Activated gamma-delta T cell treated with Interleukin-2 at 50 U/mL for 16 hours (primary cell): ENCODE measurements around the gene CES2.
"Not testable (repeated sequence)": the region's sequence is repeated elsewhere in the genome, so short reads cannot be mapped to it uniquely, and the experiment has no call there.

ENCODE experiments used
- DNase-seq: peaks from one replicate; pipeline ENCODE4 v3.0.0-alpha.2; 2020

The CES2 gene

DNA sequence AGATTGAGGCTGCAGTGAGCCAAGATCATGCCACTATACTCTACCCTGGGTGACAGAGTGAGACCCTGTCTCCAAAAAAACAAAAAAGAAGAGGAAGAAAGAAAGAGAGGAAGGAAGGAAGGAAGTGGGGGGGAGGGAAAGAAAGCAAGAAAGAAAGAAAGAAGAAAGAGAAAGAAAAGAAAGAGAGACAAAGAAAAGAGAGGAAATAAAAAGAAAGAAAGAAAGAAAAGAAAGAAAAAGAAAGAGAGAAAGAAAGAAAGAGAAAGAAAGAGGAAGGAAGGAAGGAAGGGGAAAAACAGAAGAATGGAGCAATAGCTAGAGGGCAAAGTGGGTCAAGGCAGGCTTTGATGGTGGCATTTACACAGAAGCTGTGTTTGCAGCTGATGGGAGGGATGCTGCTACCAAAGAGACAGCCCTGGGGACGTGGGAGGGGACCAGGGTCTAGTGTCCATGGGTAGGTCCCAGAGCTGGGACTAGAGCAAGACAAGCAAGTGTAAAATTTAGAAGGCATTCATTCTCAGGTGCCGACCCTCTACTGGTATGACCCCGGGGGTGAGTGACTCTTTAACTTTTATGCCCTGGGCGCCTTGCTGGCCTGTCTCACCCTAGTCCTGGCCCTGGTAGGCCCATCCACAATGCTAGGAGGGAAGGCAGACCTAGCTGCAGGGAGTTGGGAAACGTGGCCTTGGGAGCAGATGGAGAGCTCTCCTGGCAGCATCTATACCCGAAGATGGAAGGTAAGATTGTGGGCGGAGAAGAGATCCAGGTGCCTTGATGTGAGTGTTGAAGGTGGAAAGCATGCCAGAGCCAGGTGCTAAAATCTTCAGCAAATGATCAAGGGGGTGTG lies 23.8 kb downstream of the CES2 start:
- no peak for DNase-seq

DNA sequence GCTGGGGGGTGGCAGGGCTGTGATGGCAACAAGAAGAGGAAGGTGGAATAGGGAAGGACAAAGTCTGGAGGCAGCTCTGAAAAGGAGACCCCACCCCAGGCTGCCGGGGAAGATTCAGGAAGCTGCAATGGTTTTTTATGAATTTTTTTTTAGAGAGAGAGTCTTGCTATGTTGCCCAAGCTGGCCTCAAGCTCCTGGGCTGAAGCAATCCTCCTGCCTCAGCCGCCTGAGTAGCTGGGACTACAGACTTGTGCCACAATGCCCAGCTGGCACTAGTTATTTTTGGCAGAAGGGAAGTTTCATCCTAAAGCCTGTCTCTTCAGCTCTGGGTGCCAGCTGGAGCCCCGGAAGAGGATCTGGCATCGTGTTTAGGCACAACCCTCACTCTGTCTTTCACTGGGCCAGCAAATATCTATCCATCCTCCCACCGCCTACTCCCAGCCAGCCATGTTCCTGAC lies 24.4 kb downstream of the CES2 start:
- DNase-seq, result no peak

DNA sequence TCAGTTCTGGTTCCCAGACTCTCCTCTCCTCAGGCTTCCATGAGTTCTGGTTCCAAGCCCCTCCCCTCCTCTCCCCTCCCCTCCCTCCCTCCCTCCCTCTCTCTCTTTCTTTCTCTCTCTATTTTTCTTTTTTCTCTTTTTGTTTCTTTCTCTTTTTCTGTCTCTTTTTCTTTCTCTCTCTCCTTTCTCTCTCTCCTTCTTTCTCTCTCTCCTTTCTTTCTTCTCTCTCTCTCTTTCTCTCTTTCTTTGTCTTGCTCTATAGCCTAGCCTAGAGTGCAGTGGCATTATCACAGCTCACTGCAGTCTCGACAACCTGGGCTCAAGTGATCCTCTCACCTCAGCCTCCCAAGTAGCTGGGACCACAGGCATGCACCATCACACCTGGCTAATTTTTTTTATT lies 25.0 kb downstream of the CES2 start:
- DNase-seq, result no peak

DNA sequence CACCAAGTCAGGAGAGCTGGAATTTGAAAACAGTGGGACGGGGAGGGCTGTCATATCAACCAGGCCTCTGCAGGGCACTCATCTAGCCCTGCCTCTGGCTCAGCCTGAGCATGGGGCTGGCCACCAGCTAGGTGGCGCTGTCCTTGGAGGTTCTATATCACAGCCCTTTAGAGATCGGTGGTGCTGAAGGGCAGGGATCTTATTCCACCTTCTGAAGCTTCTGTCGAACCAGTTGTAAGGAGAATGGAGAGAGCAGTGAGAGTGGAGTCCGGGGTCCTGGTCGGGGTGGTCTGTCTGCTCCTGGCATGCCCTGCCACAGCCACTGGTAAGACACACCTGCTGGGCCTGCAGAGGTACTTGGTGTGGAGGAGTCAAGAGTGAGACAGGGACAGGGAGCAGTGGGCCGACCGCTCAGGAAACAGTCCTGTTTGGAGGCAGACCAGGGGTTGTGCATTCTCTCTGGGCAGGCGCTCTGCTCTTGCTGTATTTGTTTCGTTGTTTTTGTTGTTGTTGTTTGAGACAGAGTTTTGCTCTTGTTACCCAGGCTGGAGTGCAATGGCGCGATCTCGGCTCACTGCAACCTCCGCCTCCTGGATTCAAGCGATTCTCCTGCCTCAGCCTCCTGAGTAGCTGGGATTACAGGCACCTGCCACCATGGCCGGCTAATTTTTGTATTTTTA lies 25.9 kb downstream of the CES2 start, which contains the start of gene CES3:
Gene CES3, plus strand, starts transcription at position 202 of the 680 bp plus-strand sequence. Its CDS starts 42 bp downstream, at position 244.
- DNase-seq, result peak; percentile 34

DNA sequence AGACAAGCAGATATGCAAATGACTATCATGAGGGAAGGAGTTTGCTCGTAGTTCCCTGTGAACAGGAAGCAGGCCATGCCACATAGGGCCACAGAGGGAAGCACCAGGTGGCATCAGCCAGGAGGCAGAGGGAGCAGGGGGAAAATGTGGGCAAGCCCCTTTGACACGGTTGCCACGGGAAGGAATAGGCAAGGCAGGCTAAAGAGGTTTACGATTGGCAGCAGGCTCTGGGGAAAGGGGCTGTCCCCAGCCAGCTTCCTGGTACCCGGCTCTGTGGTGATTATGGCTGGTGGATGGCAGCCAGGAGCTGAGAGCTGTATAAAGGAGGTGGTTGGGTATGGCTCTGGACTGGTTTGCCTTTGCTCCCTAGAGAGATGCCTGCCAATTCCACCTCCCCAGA lies 26.6 kb downstream of the CES2 start:
- no peak for DNase-seq

DNA sequence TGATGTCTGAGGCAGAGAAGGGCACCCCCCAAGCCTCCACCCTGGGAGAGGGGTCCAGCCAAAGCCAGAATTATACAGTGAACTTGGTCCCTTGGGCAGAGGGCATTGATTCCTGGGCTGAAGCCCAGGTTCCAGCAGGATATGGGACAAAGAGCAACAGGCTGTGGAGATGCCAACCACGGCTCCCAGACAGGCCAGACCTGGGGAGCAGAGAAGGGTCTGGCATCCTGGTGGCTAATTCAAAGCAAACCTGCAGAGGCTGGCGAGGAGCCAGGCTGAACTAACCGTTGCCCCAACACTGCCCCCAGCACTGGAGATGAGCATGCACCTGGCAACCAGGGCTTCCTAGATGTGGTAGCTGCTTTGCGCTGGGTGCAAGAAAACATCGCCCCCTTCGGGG lies 28.7 kb downstream of the CES2 start:
- no peak for DNase-seq

DNA sequence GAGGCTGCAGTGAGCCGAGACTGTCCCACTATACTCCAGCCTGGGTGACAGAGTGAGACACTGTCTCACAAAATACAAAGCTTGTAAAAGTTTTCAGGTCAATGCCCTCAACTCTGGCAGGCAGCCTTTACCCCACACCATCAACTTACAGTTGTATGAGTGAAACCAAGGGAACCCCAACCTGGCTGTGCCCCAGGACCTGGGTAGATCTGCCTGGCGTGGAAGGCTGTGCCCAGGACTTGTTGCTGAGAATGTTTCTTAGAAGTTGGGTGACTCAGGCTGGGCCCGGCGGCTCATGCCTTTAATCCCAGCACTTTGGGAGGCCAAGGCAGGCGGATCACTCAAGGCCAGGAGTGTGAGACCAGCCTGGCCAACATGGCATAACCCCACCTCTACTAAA lies 33.5 kb downstream of the CES2 start:
- no peak for DNase-seq

DNA sequence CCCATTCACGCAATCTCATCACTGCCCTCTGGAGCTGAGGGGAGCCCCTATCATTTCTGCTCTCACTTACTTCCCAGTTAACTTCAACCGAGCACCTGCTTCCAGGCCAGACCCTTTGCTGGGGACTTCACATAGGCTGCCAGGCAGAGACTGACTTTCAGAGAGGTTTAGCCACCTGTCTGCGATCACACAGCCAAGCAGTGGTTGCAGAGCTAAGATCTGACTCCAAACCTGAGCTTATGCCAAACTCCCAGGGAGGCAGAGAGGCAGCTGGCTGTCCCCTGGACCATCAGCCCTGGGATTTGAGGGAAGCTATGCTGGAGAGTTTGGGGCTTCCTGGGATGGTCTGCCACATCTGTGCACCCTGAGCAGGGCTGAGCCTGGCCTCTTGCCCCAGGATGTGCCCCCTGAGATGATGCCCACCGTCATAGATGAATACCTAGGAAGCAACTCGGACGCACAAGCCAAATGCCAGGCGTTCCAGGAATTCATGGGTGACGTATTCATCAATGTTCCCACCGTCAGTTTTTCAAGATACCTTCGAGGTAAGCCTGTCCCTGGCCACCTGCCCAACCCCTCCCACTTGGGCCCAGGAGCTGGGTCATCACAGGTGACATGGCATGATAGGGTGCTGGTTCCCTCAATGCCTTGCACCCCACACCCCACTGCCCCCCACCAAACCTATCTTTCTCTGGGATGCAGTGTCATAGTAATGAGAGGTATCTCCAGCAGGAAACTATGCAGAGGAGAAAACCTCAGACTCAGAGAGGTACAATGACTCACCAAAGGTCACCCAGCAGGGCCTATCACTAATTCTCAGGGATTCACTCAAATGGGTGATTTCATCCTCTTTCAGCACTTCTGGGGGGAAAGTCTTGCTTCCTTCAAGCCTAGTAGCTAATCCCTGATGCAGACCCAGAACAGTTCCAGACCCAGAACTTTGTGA lies 35.7 kb downstream of the CES2 start:
- no peak for DNase-seq

DNA sequence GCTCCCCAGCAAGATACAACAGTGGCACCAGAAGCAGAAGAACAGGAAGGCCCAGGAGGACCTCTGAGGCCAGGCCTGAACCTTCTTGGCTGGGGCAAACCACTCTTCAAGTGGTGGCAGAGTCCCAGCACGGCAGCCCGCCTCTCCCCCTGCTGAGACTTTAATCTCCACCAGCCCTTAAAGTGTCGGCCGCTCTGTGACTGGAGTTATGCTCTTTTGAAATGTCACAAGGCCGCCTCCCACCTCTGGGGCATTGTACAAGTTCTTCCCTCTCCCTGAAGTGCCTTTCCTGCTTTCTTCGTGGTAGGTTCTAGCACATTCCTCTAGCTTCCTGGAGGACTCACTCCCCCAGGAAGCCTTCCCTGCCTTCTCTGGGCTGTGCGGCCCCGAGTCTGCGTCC lies 37.7 kb downstream of the CES2 start:
- no peak for DNase-seq

DNA sequence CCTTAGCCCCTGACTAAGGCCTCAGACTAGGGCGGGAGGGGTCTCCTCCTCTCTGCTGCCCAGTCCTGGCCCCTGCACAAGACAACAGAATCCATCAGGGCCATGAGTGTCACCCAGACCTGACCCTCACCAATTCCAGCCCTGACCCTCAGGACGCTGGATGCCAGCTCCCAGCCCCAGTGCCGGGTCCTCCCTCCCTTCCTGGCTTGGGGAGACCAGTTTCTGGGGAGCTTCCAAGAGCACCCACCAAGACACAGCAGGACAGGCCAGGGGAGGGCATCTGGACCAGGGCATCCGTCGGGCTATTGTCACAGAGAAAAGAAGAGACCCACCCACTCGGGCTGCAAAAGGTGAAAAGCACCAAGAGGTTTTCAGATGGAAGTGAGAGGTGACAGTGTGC lies 38.4 kb downstream of the CES2 start:
- DNase-seq, result no peak

DNA sequence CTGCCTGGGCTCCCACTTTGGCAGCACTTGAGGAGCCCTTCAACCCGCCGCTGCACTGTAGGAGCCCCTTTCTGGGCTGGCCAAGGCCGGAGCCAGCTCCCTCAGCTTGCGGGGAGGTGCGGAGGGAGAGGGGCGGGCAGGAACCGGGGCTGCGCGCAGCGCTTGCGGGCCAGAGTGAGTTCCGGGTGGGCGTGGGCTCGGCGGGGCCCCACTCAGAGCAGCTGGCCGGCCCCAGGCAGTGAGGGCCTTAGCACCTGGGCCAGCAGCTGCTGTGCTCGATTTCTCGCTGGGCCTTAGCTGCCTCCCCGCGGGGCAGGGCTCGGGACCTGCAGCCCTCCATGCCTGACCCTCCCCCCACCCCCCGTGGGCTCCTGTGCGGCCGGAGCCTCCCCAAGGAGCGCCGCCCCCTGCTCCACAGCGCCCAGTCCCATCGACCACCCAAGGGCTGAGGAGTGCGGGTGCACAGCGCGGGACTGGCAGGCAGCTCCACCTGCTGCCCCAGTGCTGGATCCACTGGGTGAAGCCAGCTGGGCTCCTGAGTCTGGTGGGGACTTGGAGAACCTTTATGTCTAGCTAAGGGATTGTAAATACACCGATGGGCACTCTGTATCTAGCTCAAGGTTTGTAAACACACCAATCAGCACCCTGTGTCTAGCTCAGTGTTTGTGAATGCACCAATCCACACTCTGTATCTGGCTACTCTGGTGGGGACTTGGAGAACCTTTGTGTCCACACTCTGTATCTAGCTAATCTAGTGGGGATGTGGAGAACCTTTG lies 39.0 kb downstream of the CES2 start:
- DNase-seq, result not testable (repeated sequence)

DNA sequence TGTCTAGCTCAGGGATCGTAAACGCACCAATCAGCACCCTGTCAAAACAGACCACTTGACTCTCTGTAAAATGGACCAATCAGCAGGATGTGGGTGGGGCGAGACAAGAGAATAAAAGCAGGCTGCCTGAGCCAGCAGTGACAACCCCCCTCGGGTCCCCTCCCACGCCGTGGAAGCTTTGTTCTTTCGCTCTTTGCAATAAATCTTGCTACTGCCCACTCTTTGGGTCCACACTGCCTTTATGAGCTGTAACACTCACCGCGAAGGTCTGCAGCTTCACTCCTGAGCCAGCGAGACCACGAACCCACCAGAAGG lies 39.6 kb downstream of the CES2 start:
- peak; percentile 16 for DNase-seq

DNA sequence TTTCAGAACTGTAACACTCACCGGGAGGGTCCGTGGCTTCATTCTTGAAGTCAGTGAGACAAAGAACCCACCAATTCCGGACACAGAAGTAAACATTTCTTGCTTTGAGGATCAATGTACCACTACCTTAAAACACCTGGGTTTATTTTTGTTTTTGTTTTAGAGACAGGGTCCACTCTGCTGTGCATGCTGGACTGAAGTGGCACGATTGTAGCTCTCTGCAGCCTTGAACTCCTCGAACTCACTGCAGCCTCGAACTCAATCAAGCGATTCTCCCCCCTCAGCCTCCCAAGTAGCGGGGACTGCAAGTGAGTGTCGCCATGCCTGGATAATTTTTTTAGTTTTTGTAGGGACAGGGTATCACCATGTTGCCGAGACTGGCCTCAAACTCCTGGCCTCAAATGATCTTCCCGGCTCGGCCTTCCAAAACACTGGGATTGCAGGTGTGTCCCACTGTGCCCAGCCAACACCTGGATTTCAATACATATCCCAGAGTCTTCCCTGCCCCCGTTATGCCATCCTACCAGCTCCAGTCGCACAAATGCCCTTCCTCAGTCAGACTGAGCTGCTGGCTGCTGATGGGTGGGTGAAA lies 40.1 kb downstream of the CES2 start:
- DNase-seq, result no peak

DNA sequence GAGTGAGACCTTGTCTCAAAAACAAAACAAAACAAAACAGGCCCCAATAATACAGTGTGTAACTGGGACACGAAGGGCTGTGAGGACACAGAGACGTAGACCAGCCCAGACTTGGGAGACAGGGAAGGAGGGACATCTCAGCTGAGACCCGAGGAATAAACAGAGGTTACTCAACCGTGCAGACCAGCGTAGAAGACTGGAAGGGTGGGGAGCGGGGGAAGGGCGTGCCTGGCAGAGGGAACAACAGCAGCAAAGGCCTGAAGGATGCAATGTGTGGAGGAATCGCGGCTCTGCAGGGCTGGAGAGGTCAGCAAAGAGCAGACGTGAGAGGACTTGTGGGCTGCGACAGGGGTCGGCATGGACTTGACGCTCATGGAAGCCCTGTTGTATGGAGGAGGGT lies 41.4 kb downstream of the CES2 start:
- no peak for DNase-seq

DNA sequence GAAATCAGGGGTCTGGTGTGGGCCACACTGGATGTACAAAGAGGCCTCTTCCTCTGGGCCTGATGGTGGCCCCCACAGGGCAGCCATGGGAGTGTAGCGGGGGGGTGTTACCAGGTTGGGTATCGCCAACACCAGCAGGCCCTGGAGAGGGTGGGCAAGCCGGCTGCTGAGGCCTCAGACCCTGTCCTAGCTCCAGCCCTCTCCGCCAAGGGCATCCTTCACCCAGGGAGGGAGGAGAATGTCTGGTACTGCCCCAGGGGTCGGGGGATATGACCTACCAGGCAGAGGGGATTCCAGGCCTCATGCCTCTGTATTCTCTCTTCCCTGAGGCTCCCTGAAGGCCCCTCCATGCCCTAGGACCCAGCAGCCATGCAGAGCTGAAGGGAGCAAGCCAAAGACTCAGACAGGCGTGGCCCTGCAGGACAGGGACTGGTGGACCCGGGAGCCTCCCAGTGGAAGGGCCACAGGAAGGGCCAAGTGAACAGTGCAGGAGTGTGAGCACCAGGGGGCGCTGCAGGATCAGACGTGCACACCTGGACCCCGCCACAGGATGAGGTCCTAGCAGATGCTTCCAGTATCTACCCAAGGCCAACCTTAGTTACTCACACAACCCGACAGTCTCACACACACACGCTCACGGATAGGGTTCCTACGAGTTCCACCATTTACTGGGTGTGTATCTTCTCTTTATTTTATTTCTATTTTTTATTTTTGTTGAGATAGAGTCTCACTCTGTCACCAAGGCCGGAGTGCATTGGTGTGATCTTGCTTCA lies 42.2 kb downstream of the CES2 start:
- DNase-seq, result peak; percentile 91

DNA sequence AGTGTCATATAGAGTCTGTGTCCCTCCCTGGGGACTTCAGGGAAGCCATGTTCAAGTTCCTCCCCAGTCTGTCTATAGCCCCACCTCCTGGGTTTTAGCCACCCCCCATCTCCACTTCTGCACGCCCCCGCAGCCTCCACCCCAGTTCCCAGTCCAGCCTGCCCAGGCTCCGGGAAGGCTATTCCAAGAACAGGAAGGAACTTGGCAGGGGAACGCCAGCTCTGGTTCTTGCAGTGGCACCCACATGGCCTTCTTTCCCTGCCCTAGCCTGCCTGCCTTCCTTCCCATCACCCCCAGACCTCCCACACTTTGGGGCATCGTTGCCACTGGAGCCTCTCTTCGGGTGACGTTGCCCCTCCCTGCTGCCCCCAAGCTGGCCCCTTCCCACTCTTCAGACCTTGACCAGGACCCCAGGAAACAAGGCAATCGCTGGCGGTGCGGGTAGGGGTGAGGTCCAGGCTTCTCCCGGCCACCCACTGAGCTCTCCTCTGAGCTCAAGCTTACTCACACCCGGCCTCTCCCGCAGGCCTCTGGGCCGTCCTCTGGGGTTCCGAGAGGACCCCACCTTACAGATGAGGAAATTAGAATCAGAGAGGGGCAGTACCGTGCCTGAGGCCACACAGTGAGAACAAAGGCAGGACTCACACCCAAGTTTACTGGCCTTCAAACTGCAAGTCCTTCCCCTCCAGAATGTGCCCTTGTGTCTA lies 43.8 kb downstream of the CES2 start:
- DNase-seq, result no peak

DNA sequence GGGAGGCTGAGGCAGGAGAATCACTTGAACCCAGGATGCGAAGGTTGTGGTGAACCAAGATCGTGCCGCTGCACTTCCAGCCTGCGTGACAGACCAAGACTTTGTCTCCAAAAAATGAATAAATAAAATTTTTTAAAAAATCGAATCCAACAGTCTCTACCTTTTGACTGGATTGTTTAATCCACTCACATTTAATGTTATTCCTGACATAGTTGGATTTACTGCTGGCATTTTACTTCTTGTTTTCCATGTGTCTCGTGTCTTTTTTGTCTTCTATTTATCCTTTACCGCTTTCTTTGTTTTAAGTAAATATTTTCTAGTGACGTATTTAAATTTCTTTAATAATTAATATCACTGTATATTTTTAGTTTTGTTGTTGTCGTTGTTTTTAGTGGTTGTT lies 47.7 kb downstream of the CES2 start:
- no peak for DNase-seq

DNA sequence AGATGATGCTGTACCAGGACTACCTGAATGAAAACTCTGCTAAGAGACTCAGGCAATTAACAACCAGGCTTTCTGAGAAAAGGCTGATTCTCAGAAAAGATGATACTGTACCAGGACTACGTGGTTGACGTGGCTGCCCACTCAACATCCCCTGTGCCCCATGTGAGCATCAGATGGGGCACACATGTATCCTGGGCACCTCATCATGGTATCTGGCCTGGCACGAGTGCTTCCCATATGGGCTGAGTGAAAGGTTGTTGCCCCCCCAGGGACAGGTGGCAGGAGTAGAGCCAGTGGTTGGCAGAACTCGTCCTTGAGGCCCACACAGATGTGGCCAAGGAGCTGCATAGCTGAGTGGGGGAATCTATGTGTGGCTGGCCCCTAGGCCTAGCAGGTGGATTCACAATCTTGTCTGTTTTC lies 49.6 kb downstream of the CES2 start:
- DNase-seq, result no peak

DNA sequence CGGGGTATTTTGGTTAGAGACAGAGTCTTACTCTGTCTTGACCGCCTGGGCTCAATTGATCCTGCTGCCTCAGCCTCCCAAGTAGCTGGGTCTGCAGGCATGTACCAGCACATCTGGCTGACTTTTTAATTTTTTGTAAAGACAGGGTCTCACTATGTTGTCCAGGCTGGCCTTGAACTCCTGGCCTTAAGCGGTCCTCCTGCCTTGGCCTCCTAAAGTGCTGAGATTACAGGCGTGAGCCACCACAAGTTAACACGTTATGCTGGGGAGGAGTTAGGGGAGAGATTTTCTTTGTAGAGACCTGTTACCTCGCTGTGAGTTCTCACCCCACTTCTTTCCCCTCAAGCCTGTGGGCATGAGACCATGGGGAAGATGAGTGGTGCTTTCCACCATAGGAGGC lies 51.2 kb downstream of the CES2 start:
- no peak for DNase-seq

DNA sequence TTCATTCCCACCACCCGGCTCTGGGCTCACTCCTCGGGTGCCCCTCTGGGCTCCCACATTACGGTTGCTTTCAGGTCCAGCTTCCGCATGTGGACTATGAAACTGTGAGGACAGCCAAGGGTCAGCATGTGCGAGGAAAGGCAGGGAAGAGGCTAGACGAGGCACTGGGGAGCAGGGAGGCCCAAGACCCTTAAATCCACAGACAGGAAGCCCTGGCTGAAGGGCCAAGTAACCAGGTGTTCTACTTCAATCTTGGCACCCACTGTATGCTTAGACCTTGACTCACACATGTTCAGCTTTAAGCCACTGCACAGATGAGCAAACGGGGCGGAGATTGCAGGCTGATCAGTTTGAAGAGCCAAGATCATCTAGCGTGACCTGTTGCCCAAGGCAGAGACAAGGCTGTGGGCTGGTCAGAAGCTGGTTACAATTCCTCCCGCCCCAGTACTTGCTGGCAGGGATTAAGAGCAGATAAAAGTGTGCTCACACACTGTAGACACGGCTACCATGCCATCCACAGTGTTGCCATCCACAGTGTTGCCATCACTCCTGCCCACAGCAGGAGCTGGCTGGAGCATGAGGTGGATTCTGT lies 53.0 kb downstream of the CES2 start, which contains the start of gene CES4A:
Gene CES4A, plus strand, starts transcription at position 393 of the 592 bp plus-strand sequence. Its CDS starts 184 bp downstream, at position 577.
- no peak for DNase-seq
